H1 (cell line): ENCODE results near the gene LEFTY2. TPM values are rescaled to one million over a fixed set of nuclear protein-coding genes. Genes with fewer than 3 reads are reported as not detected.

ENCODE experiments used
- BACH1 ChIP-seq: IDR thresholded peaks from 2 replicates; pipeline ENCODE4 v1.6.1; 2012; ENCODE audit warnings: low read length, improper control_type of control experiment
- RBBP5 ChIP-seq: IDR thresholded peaks from 2 replicates; pipeline ENCODE4 v1.7.1; 2012; ENCODE audit warnings: low read depth, mild to moderate bottlenecking, inconsistent platforms, low read length, moderate library complexity, borderline replicate concordance
- polyA plus RNA-seq, 7 experiments: library from polyadenylated mRNA; depleted of rRNA in 3 of 7; stranded (reverse) in 5 of 7; unstranded in 2 of 7; fragments of >200 nt in 5 of 7; fragments of 200-250 nt in 2 of 7; gene quantifications; 1 replicate in 5 of 7; 2 replicates in 1 of 7; 4 replicates in 1 of 7; pipeline versions ENCODE4 v1.2.1 to v1.2.3, GENCODE V29; 2011 to 2013; ENCODE audit warnings: missing spikeins in 2 of 7, mixed read lengths in 2 of 7
- total RNA-seq: library from RNA; stranded (reverse); fragmentation: NEBNext Ultra II Directional; extraction: Animal tissue kit (Norgen Biotek cat#: 25700); gene quantifications from 2 replicates; pipeline ENCODE4 v1.2.1, GENCODE V29; 2021
- TF ChIP-seq, protein P1 (sequence below): IDR thresholded peaks from 2 replicates; pipeline ENCODE4 v1.6.1; 2011; ENCODE audit warnings: low read length, improper control_type of control experiment

Gene LEFTY2
- total and polyA plus RNA-seq, 2 of the 8 experiments (the other 6 are each of a cell fraction or from before 2014, with no cell fraction given) = 2.6 to 4.3 TPM

DNA sequence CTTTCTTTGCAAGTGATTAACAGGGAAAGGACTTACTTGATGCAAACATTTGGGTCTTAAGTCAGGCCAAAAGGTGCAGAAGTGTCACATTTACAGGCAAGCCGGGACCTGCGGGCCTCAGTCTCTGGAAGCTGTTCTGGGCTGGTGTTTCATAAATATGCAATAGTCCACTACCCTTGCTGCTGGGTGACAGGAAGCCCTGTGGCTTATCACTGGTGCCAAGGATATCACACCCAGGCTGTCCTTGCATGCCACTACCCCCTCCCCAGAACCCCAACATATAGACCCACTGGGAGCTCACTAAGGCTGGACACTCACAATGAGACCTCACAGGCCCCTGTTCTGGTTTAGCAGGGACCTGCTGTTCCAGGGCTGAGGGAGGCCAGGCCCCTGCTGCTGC lies 3.4 kb upstream of the LEFTY2 start (continued):
- TF ChIP-seq RBBP5 (no peak), BACH1 (no peak)
- TF ChIP-seq, protein P1, sequence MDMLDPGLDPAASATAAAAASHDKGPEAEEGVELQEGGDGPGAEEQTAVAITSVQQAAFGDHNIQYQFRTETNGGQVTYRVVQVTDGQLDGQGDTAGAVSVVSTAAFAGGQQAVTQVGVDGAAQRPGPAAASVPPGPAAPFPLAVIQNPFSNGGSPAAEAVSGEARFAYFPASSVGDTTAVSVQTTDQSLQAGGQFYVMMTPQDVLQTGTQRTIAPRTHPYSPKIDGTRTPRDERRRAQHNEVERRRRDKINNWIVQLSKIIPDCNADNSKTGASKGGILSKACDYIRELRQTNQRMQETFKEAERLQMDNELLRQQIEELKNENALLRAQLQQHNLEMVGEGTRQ = no peak
